HG03025 (cell line): ENCODE data around the gene HSD11B1.
A peak's percentile ranks its signal among the peaks of the same experiment; 100 is the strongest.
"Not testable (repeated sequence)": the region's sequence is repeated elsewhere in the genome, so short reads cannot be mapped to it uniquely, and the experiment has no call there.

ENCODE experiments used
- ATAC-seq: cut with Tn5 transposase; IDR thresholded peaks from one replicate; pipeline ENCODE4 v1.9.1; 2021; ENCODE audit warnings: mild to moderate bottlenecking, moderate library complexity; ENCODE audit not compliant: unreplicated experiment, low FRiP score

Gene HSD11B1

GRCh38 chr1:209689477-209689876, 15.2 kb upstream of the HSD11B1 start:
- no peak for ATAC-seq

- ATAC-seq = no peak
These were observed 13.4 kb upstream of the HSD11B1 start for GRCh38 chr1:209691237-209691636.

- ATAC-seq = no peak
These were observed 12.3 kb upstream of the HSD11B1 start for GRCh38 chr1:209692296-209692695.

- ATAC-seq = peak; percentile 55
These were observed 11.7 kb upstream of the HSD11B1 start for GRCh38 chr1:209692745-209693504.

- no peak for ATAC-seq
These were observed 8.0 kb upstream of the HSD11B1 start for GRCh38 chr1:209696673-209697072.

- no peak for ATAC-seq
These were observed 7.5 kb upstream of the HSD11B1 start for GRCh38 chr1:209697126-209697525.

GRCh38 chr1:209700686-209701085, 4.0 kb upstream of the HSD11B1 start:
- not testable (repeated sequence) for ATAC-seq

- ATAC-seq = no peak
These were observed 1.8 kb upstream of the HSD11B1 start for GRCh38 chr1:209702832-209703231.

GRCh38 chr1:209703834-209704504, 677 bp upstream of the HSD11B1 start:
- ATAC-seq = no peak

GRCh38 chr1:209705033-209705598, 470 bp downstream of the HSD11B1 start:
- ATAC-seq = no peak

- ATAC-seq = no peak
These were observed 2.0 kb downstream of the HSD11B1 start for GRCh38 chr1:209706622-209707021.

GRCh38 chr1:209707308-209707707, 2.7 kb downstream of the HSD11B1 start:
- no peak for ATAC-seq

GRCh38 chr1:209708297-209708696, 3.7 kb downstream of the HSD11B1 start:
- no peak for ATAC-seq

- no peak for ATAC-seq
These were observed 5.4 kb downstream of the HSD11B1 start for GRCh38 chr1:209710093-209710492.

- no peak for ATAC-seq
These were observed 6.2 kb downstream of the HSD11B1 start for GRCh38 chr1:209710847-209711246.

- no peak for ATAC-seq
These were observed 9.7 kb downstream of the HSD11B1 start for GRCh38 chr1:209714338-209714737.

GRCh38 chr1:209715314-209715713, 10.7 kb downstream of the HSD11B1 start:
- no peak for ATAC-seq

GRCh38 chr1:209717818-209718217, 13.2 kb downstream of the HSD11B1 start:
- ATAC-seq = no peak

- ATAC-seq = no peak
These were observed 15.7 kb downstream of the HSD11B1 start for GRCh38 chr1:209720326-209720725.

GRCh38 chr1:209720826-209721225, 16.2 kb downstream of the HSD11B1 start:
- no peak for ATAC-seq

- no peak for ATAC-seq
These were observed 16.7 kb downstream of the HSD11B1 start for GRCh38 chr1:209721323-209721722.

GRCh38 chr1:209723265-209723664, 18.6 kb downstream of the HSD11B1 start:
- ATAC-seq = no peak
